Anterior cingulate cortex (tissue), 58 donors: ENCODE measurements around the gene ZSWIM9.
"Not testable (repeated sequence)": the region's sequence is repeated elsewhere in the genome, so short reads cannot be mapped to it uniquely, and the experiment has no call there.

Experiments used
- DNase-seq, 58 donors: peaks; one replicate each; lab custom pipeline; 2025; lab: John Stamatoyannopoulos, UW

The ZSWIM9 gene

GRCh38 chr19:48206397-48207093 lies 36.1 kb downstream of the ZSWIM9 start:
- DNase-seq: no peak

- DNase-seq: no peak
Measured at GRCh38 chr19:48210005-48210404, 39.5 kb downstream of the ZSWIM9 start.

GRCh38 chr19:48213959-48214358 lies 43.5 kb downstream of the ZSWIM9 start:
- no peak for DNase-seq

GRCh38 chr19:48216933-48217332 lies 46.5 kb downstream of the ZSWIM9 start:
- DNase-seq: no peak

GRCh38 chr19:48218997-48219396 lies 48.5 kb downstream of the ZSWIM9 start:
- no peak for DNase-seq

GRCh38 chr19:48220784-48221183 lies 50.3 kb downstream of the ZSWIM9 start:
- DNase-seq: not testable (repeated sequence)

- no peak for DNase-seq
Measured at GRCh38 chr19:48221628-48222027, 51.1 kb downstream of the ZSWIM9 start.

- no peak for DNase-seq
Measured at GRCh38 chr19:48230555-48231129, 60.2 kb downstream of the ZSWIM9 start.

- no peak for DNase-seq
Measured at GRCh38 chr19:48237057-48237456, 66.6 kb downstream of the ZSWIM9 start.

GRCh38 chr19:48239120-48239519 lies 68.6 kb downstream of the ZSWIM9 start:
- no peak for DNase-seq

- no peak for DNase-seq
Measured at GRCh38 chr19:48239582-48240141, 69.2 kb downstream of the ZSWIM9 start.

- DNase-seq: not testable (repeated sequence)
Measured at GRCh38 chr19:48241771-48242170, 71.3 kb downstream of the ZSWIM9 start.

GRCh38 chr19:48244281-48244680 lies 73.8 kb downstream of the ZSWIM9 start:
- DNase-seq: no peak

GRCh38 chr19:48246101-48246500 lies 75.6 kb downstream of the ZSWIM9 start:
- DNase-seq: no peak

- DNase-seq: no peak
Measured at GRCh38 chr19:48247212-48247611, 76.7 kb downstream of the ZSWIM9 start.
